Measurements from ENCODE around the gene SDR39U1.

Gene SDR39U1

DNA sequence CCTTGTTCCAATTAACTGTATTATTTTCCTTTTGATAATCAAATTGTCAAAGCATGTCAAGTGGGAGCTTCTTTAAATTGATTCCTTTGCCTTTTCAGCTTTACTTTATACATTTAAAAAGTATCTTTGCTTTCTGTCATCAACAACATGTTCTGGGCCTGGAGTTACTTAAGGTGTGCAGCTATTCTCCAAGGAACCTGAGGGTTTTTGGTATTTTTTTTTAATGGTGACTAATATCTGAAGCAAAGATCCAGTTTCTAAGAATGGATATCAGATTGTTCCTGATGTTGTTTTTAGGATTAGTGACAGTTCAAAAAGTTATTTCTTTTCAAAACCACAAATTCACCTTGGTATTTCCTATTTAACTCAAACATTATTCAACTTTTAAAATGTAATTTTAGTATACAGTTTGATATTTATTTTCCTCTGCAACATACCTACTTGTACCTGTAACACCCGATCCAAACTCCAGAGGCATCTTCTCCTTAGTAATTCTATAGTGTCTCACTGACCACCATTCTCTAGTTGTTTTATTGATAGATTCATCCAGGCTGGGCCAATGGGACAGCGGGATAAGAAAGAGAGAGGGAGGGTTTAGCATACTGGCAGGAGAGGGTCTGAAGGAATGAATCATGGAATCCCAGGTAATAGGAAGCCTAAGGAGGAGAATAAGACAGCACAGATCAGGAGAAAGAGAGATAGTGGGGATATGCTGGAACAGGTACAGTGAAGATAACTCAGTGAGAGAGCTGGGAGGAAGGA, 16.2 kb downstream of the SDR39U1 start:
- no peak overlapping the region for H3K4me3 ChIP-seq (ENCODE audit: low read length)

DNA sequence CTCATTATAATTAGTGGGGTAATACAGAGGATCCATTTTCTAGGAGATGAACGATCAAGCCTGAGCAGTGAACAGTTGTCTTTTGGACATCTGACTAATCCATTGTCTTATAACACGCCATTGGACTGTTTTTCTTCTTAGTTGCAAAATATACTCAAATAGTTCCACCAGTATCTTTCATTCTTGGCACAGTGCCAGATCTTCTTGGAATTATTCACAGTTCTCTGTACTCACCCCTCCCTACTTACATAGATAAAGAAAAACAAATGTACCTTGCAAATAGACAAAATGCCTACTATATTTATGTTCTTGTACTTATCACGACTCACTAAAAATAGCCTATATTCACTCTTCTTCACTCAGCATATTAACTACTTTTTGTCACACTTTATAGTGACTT, 16.9 kb downstream of the SDR39U1 start:
- H3K4me3 ChIP-seq (ENCODE audit: low read length), result peak overlapping the region; percentile 9
- H3K9me3 ChIP-seq (ENCODE audit: control insufficient read depth, low read length), result no peaks in the 10 kb centered on the region
- H3K9ac ChIP-seq (ENCODE audit: low read length), result peak overlapping the region; percentile 66
- peak; percentile 92 for DNase-seq (ENCODE audit: low read depth)
- peaks cover 27% of the 10 kb centered on the region for H3K4me1 ChIP-seq (ENCODE audit: control insufficient read depth, insufficient read depth, low read length)
- H3K27me3 ChIP-seq (replicated peaks; ENCODE audit: control insufficient read depth, insufficient read depth, low read length), result no peaks in the 10 kb centered on the region
- no peaks in the 10 kb centered on the region for H3K36me3 ChIP-seq (ENCODE audit: control insufficient read depth, insufficient read depth, low read length, severe bottlenecking)

More for the DNA sequence above, 16.2 kb downstream of the SDR39U1 start:
- H3K4me1 ChIP-seq (ENCODE audit: control insufficient read depth, insufficient read depth, low read length), result peaks cover 32% of the 10 kb centered on the region
- H3K9me3 ChIP-seq (ENCODE audit: control insufficient read depth, low read length), result no peaks in the 10 kb centered on the region
- DNase-seq (ENCODE audit: low read depth), result no peak
- H3K27me3 ChIP-seq (replicated peaks; ENCODE audit: control insufficient read depth, insufficient read depth, low read length), result no peaks in the 10 kb centered on the region
- H3K36me3 ChIP-seq (ENCODE audit: control insufficient read depth, insufficient read depth, low read length, severe bottlenecking), result no peaks in the 10 kb centered on the region
- peak overlapping the region; percentile 66 for H3K9ac ChIP-seq (ENCODE audit: low read length)

DNA sequence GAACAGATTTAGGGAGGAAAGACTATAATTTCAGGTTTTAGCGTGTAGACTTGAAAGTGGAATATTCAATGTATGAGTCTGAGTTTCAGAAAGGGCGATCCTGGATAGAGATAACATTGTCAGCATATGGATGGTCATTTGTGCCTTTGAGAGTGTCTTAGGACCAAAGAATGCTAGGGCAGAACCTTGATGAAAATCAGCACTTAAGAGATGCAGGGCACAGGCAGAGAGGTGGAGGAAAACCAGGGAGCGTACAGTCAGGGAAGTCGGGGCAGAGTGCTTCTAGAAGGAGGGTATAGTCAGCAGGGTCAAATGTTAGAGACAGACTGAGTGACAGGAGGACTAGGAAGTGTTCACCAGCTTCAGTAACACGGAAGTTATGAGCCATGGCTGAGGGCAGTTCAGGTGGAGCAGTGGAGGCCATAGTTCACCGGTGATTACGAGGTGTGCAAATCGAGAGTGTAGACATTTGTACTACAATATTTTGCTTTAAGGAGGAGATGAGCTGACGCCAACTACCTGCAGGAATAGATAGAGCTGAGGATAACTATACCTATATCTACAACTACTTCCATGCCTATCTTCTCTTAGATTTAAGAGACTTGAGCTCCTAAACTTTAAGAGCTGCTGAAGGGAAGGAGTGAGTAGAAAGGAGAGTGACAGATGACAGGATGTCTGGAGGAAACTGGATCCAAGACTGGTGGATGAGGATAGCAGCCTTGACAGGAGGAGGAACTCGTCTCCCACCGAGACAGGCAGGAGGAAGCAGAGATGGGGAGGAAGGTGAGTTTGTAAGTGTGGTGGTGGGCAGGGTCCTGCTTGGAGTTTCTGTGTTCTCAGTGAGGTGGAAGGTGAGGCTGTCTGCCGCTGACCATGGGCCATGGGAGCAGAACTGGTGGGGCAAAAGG, 19.6 kb downstream of the SDR39U1 start:
- Histone ChIP-seq H3K9ac (ENCODE audit: low read length) (no peak overlapping the region), H3K4me1 (ENCODE audit: control insufficient read depth, insufficient read depth, low read length) (peaks cover 19% of the 10 kb centered on the region), H3K4me3 (ENCODE audit: low read length) (no peak overlapping the region), H3K27me3 (replicated peaks; ENCODE audit: control insufficient read depth, insufficient read depth, low read length) (no peaks in the 10 kb centered on the region), H3K36me3 (ENCODE audit: control insufficient read depth, insufficient read depth, low read length, severe bottlenecking) (no peaks in the 10 kb centered on the region), H3K9me3 (ENCODE audit: control insufficient read depth, low read length) (no peaks in the 10 kb centered on the region)
- no peak for DNase-seq (ENCODE audit: low read depth)

DNA sequence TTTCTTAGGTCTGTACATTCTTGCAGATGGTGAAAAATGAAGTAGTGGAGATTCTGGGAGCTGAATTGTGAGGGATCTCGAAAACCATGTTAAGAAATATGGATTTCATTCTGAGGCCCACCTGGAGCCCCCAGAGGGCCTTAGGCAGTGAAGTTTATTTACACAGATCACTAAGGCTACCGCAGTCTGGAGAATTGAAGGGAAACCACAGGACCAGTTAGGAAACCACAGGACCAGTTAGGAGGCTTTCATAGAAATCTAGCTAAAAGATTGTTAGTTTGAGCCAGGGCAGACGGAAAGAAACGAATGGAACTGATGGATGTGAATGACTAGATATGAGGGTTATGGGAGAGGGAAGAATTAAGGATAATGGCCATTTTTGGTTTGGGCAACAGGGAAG, 20.3 kb downstream of the SDR39U1 start:
- no peaks in the 10 kb centered on the region for H3K9me3 ChIP-seq (ENCODE audit: control insufficient read depth, low read length)
- no peaks in the 10 kb centered on the region for H3K36me3 ChIP-seq (ENCODE audit: control insufficient read depth, insufficient read depth, low read length, severe bottlenecking)
- peaks cover 19% of the 10 kb centered on the region for H3K4me1 ChIP-seq (ENCODE audit: control insufficient read depth, insufficient read depth, low read length)
- no peak for DNase-seq (ENCODE audit: low read depth)
- no peak overlapping the region for H3K9ac ChIP-seq (ENCODE audit: low read length)
- H3K4me3 ChIP-seq (ENCODE audit: low read length), result no peak overlapping the region
- H3K27me3 ChIP-seq (replicated peaks; ENCODE audit: control insufficient read depth, insufficient read depth, low read length), result no peaks in the 10 kb centered on the region

DNA sequence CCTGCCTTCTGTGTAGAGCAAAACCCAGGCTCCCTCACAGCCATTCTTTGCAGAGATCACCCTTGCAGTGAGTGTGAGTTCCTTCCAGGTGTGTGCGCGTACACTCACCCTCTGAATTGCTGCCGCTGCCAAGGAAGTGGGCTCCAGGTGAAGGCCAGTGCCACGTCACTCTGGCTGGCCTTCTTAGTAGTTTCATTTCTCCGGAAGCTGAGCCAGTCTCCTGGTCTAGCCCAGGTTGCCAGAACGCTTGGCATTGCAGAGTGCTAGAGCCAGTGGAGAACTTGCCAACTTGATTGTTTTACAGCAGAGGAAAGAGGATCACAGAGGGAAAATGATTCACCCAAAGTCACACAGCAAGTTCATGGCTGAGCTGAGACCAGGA, 24.1 kb downstream of the SDR39U1 start:
- Histone ChIP-seq H3K9me3 (ENCODE audit: control insufficient read depth, low read length) (no peaks in the 10 kb centered on the region), H3K36me3 (ENCODE audit: control insufficient read depth, insufficient read depth, low read length, severe bottlenecking) (no peaks in the 10 kb centered on the region), H3K27me3 (replicated peaks; ENCODE audit: control insufficient read depth, insufficient read depth, low read length) (no peaks in the 10 kb centered on the region), H3K4me1 (ENCODE audit: control insufficient read depth, insufficient read depth, low read length) (no peaks in the 10 kb centered on the region), H3K9ac (ENCODE audit: low read length) (no peak overlapping the region), H3K4me3 (ENCODE audit: low read length) (no peak overlapping the region)
- DNase-seq (ENCODE audit: low read depth), result no peak

DNA sequence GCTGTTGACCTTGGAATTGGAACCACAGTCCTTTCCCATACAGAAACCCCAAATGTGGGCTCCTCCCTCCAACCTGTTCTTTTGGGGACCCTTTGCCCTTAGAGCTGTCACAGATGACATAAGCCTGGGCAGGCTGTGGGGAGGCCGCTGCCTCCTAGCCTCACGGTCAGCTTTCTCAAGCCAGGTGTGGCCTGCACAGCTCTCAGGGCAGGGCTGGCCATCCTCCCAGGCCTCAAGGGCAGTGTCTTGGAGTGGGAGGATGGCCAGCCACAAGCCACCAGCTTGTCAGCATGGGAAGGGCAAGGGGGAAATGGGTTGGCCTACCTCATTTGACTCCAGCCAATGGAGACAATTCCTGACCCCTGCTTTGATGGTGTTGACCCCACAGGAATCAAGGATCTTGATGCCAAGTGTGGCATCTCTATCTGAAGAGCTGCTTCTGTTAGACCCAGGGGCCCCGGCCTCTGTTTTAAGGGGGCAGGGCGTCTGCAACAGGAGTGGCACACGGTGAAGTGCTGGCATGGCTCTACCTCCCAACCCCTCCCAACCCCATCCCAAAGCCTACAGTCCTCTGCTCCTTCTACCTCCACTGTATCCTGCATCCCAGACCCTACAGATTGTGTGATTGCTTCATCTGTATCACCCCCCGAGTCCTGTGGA, 24.6 kb downstream of the SDR39U1 start:
- no peaks in the 10 kb centered on the region for H3K9me3 ChIP-seq (ENCODE audit: control insufficient read depth, low read length)
- H3K4me3 ChIP-seq (ENCODE audit: low read length), result no peak overlapping the region
- H3K36me3 ChIP-seq (ENCODE audit: control insufficient read depth, insufficient read depth, low read length, severe bottlenecking), result no peaks in the 10 kb centered on the region
- no peaks in the 10 kb centered on the region for H3K27me3 ChIP-seq (replicated peaks; ENCODE audit: control insufficient read depth, insufficient read depth, low read length)
- H3K9ac ChIP-seq (ENCODE audit: low read length), result no peak overlapping the region
- no peaks in the 10 kb centered on the region for H3K4me1 ChIP-seq (ENCODE audit: control insufficient read depth, insufficient read depth, low read length)
- DNase-seq (ENCODE audit: low read depth), result no peak

DNA sequence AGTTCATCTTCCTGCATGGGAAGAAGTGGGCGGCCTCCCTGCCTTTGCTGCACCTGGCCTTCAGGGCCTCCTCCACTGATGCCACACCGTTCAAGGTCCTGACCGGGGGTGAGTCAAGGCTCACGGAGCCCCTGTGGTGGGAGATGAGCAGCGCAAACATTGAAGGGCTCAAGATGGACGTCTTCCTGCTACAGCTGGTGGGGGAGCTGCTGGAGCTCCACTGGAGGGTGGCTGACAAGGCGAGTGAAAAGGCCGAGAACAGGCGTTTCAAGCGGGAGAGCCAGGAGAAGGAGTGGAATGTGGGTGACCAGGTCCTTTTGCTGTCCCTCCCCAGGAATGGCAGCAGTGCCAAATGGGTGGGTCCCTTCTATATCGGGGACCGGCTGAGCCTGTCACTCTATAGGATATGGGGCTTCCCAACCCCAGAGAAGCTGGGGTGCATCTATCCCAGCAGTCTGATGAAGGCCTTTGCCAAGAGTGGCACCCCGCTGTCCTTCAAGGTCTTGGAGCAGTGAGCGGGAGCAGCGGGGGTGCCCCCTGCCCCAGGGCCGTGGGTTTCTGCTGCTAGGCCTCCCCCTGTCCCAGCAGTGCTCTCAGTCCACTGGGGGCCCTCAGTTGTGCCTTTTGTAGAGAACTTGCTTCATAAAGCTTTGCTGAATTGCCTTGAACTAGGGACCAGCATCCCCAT, 25.5 kb downstream of the SDR39U1 start:
- Histone ChIP-seq H3K9ac (ENCODE audit: low read length) (no peak overlapping the region), H3K4me1 (ENCODE audit: control insufficient read depth, insufficient read depth, low read length) (no peaks in the 10 kb centered on the region), H3K9me3 (ENCODE audit: control insufficient read depth, low read length) (no peaks in the 10 kb centered on the region), H3K36me3 (ENCODE audit: control insufficient read depth, insufficient read depth, low read length, severe bottlenecking) (no peaks in the 10 kb centered on the region), H3K4me3 (ENCODE audit: low read length) (no peak overlapping the region), H3K27me3 (replicated peaks; ENCODE audit: control insufficient read depth, insufficient read depth, low read length) (no peaks in the 10 kb centered on the region)
- DNase-seq (ENCODE audit: low read depth), result no peak

DNA sequence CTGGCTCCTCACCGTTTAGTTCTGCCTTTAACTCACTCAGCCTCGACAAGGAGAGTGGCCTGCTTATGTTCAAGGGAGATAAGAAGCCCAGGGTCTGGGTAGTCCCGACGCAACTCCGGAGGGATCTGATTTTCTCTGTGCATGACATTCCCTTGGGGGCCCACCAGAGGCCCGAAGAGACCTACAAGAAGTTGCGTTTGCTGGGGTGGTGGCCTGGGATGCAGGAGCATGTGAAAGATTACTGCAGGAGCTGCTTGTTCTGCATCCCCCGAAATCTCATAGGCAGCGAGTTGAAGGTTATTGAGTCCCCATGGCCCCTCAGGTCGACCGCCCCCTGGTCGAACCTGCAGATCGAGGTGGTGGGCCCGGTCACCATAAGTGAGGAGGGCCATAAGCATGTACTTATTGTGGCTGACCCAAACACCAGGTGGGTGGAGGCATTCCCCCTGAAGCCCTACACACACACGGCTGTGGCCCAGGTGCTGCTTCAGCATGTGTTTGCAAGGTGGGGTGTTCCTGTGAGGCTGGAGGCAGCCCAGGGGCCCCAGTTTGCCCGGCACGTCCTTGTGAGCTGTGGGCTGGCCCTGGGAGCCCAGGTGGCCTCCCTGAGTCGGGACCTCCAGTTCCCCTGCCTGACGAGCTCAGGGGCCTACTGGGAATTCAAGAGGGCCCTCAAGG, 26.2 kb downstream of the SDR39U1 start:
- Histone ChIP-seq H3K27me3 (replicated peaks; ENCODE audit: control insufficient read depth, insufficient read depth, low read length) (no peaks in the 10 kb centered on the region), H3K4me3 (ENCODE audit: low read length) (no peak overlapping the region), H3K9ac (ENCODE audit: low read length) (no peak overlapping the region), H3K4me1 (ENCODE audit: control insufficient read depth, insufficient read depth, low read length) (no peaks in the 10 kb centered on the region), H3K36me3 (ENCODE audit: control insufficient read depth, insufficient read depth, low read length, severe bottlenecking) (no peaks in the 10 kb centered on the region), H3K9me3 (ENCODE audit: control insufficient read depth, low read length) (no peaks in the 10 kb centered on the region)
- DNase-seq (ENCODE audit: low read depth), result no peak

DNA sequence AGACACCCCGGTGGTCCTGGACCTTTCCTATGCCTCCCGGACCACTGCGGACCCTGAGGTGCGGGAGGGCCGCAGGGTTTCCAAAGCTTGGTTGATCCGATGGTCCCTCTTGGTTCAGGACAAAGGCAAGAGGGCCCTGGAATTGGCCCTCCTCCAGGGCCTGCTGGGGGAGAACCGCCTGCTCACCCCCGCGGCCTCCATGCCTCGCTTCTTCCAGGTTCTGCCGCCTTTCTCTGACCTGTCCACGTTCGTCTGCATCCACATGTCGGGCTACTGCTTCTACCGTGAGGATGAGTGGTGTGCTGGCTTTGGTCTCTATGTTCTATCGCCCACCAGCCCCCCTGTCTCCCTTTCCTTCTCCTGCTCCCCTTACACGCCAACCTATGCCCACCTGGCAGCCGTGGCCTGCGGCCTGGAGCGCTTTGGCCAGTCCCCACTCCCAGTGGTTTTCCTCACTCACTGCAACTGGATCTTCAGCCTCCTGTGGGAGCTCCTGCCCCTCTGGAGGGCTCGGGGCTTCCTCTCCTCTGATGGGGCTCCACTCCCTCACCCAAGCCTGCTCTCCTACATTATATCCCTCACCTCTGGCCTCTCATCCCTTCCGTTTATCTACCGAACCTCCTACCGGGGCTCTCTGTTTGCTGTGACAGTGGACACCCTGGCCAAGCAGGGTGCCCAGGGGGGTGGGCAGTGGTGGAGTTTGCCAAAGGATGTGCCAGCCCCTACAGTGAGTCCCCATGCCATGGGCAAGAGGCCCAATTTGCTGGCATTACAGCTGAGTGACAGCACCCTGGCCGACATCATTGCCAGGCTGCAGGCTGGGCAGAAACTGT, 26.9 kb downstream of the SDR39U1 start:
- no peak overlapping the region for H3K4me3 ChIP-seq (ENCODE audit: low read length)
- no peak overlapping the region for H3K9ac ChIP-seq (ENCODE audit: low read length)
- no peaks in the 10 kb centered on the region for H3K4me1 ChIP-seq (ENCODE audit: control insufficient read depth, insufficient read depth, low read length)
- H3K36me3 ChIP-seq (ENCODE audit: control insufficient read depth, insufficient read depth, low read length, severe bottlenecking), result no peaks in the 10 kb centered on the region
- H3K9me3 ChIP-seq (ENCODE audit: control insufficient read depth, low read length), result no peaks in the 10 kb centered on the region
- no peaks in the 10 kb centered on the region for H3K27me3 ChIP-seq (replicated peaks; ENCODE audit: control insufficient read depth, insufficient read depth, low read length)
- DNase-seq (ENCODE audit: low read depth), result no peak
